DOHH2 (cell line): ENCODE results near the gene SCNM1.

ENCODE experiments used
- H3F3A ChIP-seq: fragments of 200-600 bp; sonication (generic), shearing (Covaris generic); 2 replicates; pipeline ENCODE4 v1.6.0; 2016; ENCODE audit warnings: antibody characterized with exemption, mild to moderate bottlenecking; ENCODE audit not compliant: control insufficient read depth, insufficient read depth
- H3K27ac ChIP-seq: fragments of 200-600 bp; sonication (generic); 2 replicates; pipeline ENCODE4 v1.5.1; 2014; ENCODE audit warnings: low read depth, mild to moderate bottlenecking, low read length, moderate library complexity
- H3K27me3 ChIP-seq: fragments of 200-600 bp; sonication (generic); 2 replicates; pipeline ENCODE4 v1.6.1; 2014; ENCODE audit warnings: mild to moderate bottlenecking, low read length, mixed read lengths; ENCODE audit not compliant: control insufficient read depth
- H3K36me3 ChIP-seq: fragments of 200-600 bp; sonication (generic); 2 replicates; pipeline ENCODE4 v1.6.1; 2014; ENCODE audit warnings: mild to moderate bottlenecking, low read length, moderate library complexity, mixed read lengths; ENCODE audit not compliant: control insufficient read depth
- H3K4me1 ChIP-seq: fragments of 200-600 bp; sonication (generic); 2 replicates; pipeline ENCODE4 v1.6.1; 2014; ENCODE audit warnings: mild to moderate bottlenecking, low read length, mixed read lengths; ENCODE audit not compliant: control insufficient read depth
- H3K4me2 ChIP-seq: fragments of 200-600 bp; sonication (generic); 2 replicates; pipeline ENCODE4 v1.6.0; 2014; ENCODE audit warnings: mild to moderate bottlenecking, low read length, moderate library complexity
- H3K4me3 ChIP-seq: fragments of 200-600 bp; sonication (generic); 2 replicates; pipeline ENCODE4 v1.5.1; 2014; ENCODE audit warnings: mild to moderate bottlenecking, low read length, mixed read lengths
- H3K79me2 ChIP-seq: fragments of 200-600 bp; sonication (generic); 2 replicates; pipeline ENCODE4 v1.6.1; 2014; ENCODE audit warnings: mild to moderate bottlenecking, low read length, mixed read lengths; ENCODE audit not compliant: control insufficient read depth
- H3K9me2 ChIP-seq: fragments of 200-600 bp; sonication (generic); replicated peaks from 2 replicates; pipeline ENCODE4 v1.6.1; 2014; ENCODE audit warnings: mild to moderate bottlenecking, low read length, mixed read lengths; ENCODE audit not compliant: control insufficient read depth
- H3K9me3 ChIP-seq: fragments of 200-600 bp; sonication (generic); 2 replicates; pipeline ENCODE4 v1.6.1; 2014; ENCODE audit warnings: antibody characterized with exemption, low read length, mixed read lengths; ENCODE audit not compliant: control insufficient read depth, insufficient read depth
- H4K20me1 ChIP-seq: fragments of 200-600 bp; sonication (generic); 2 replicates; pipeline ENCODE4 v1.6.0; 2014; ENCODE audit warnings: low read depth, mild to moderate bottlenecking, antibody characterized with exemption, low read length, moderate library complexity; ENCODE audit not compliant: control insufficient read depth, insufficient read depth
- CTCF ChIP-seq: fragments of 200-600 bp; sonication (generic); IDR thresholded peaks from one replicate; pipeline ENCODE4 v1.5.1; 2014; ENCODE audit warnings: antibody characterized with exemption, mild to moderate bottlenecking, low read depth, low read length; ENCODE audit not compliant: poor library complexity, severe bottlenecking
- EZH2phosphoT487 ChIP-seq: fragments of 200-600 bp; sonication (generic); IDR thresholded peaks from 2 replicates; pipeline ENCODE4 v1.6.1; 2017; ENCODE audit warnings: borderline replicate concordance, mild to moderate bottlenecking, antibody characterized with exemption, low read length, moderate library complexity, mixed read lengths

The SCNM1 gene

GRCh38 chr1:151157067-151157531 is 8.8 kb upstream of the SCNM1 start:
- Histone ChIP-seq H3K9me3 (no peaks in the 10 kb centered on the region), H3K4me3 (peak overlapping the region; percentile 84), H4K20me1 (no peaks in the 10 kb centered on the region), H3K27ac (peak overlapping the region; percentile 60), H3F3A (peaks cover 15% of the 10 kb centered on the region), H3K4me2 (peak overlapping the region; percentile 95), H3K4me1 (peaks cover 43% of the 10 kb centered on the region), H3K27me3 (no peaks in the 10 kb centered on the region), H3K79me2 (peaks cover 16% of the 10 kb centered on the region), H3K36me3 (peaks cover 29% of the 10 kb centered on the region), H3K9me2 (no peaks in the 10 kb centered on the region)
- TF ChIP-seq CTCF (no peak), EZH2phosphoT487 (no peak)

- Histone ChIP-seq H4K20me1 (no peaks in the 10 kb centered on the region), H3K4me2 (peak overlapping the region; percentile 95), H3K36me3 (peaks cover 29% of the 10 kb centered on the region)
Measured at GRCh38 chr1:151158326-151158725, 7.6 kb upstream of the SCNM1 start.

GRCh38 chr1:151158751-151159251 is 7.1 kb upstream of the SCNM1 start:
- Histone ChIP-seq H3K4me1 (peaks cover 43% of the 10 kb centered on the region), H3K36me3 (peaks cover 29% of the 10 kb centered on the region), H3K4me3 (peak overlapping the region; percentile 26), H3K27me3 (no peaks in the 10 kb centered on the region), H3F3A (peaks cover 21% of the 10 kb centered on the region), H3K79me2 (peaks cover 16% of the 10 kb centered on the region), H3K27ac (peak overlapping the region; percentile 29), H3K9me2 (no peaks in the 10 kb centered on the region), H3K9me3 (no peaks in the 10 kb centered on the region), H4K20me1 (no peaks in the 10 kb centered on the region), H3K4me2 (peak overlapping the region; percentile 95)
- TF ChIP-seq CTCF (no peak), EZH2phosphoT487 (no peak)

More at GRCh38 chr1:151158326-151158725, 7.6 kb upstream of the SCNM1 start:
- no peak overlapping the region; the same call in 1 of the 2 replicates for H3K4me3 ChIP-seq
- H3K27ac ChIP-seq: no peak overlapping the region
- peaks cover 43% of the 10 kb centered on the region for H3K4me1 ChIP-seq
- peaks cover 16% of the 10 kb centered on the region for H3K79me2 ChIP-seq
- no peaks in the 10 kb centered on the region for H3K9me2 ChIP-seq
- H3K27me3 ChIP-seq: no peaks in the 10 kb centered on the region
- TF ChIP-seq EZH2phosphoT487 (no peak), CTCF (no peak)
- peaks cover 21% of the 10 kb centered on the region for H3F3A ChIP-seq
- no peaks in the 10 kb centered on the region for H3K9me3 ChIP-seq
